ENCODE data around the gene ESPL1. TPM values are rescaled to one million over a fixed set of nuclear protein-coding genes. Genes with fewer than 3 reads are reported as not detected.

Gene ESPL1
- total and polyA plus RNA-seq, 2 of the 13 experiments (the other 11 are each of a cell fraction or from before 2014, with no cell fraction given), result 5.8 to 11.5 TPM

GRCh38 chr12:53267999-53268629 lies at the start of gene ESPL1 (continued):
- no peak for TF ChIP-seq EP300 (IDR thresholded peaks at IDR 0.05; ENCODE audit: low read depth in 2 of 2, low read length in 2 of 2)
- TF ChIP-seq EP300 (CRISPR knock-in tag; IDR thresholded peaks at IDR 0.05; ENCODE audit: borderline replicate concordance), result peak; percentile 72
- TF ChIP-seq FOXP1 (IDR thresholded peaks at IDR 0.05), result no peak
- no peak for TF ChIP-seq FOXP1 (CRISPR knock-in tag; IDR thresholded peaks at IDR 0.05)
- peak; percentile 35 for TF ChIP-seq ZBTB38 (CRISPR knock-in tag; IDR thresholded peaks at IDR 0.05)
- TF ChIP-seq CC2D1A (CRISPR knock-in tag; IDR thresholded peaks at IDR 0.05), result no peak
- TF ChIP-seq ZFP36L2 (CRISPR knock-in tag; IDR thresholded peaks at IDR 0.05), result no peak
- TF ChIP-seq HDAC2 (CRISPR knock-in tag; IDR thresholded peaks at IDR 0.05), result peak; percentile 27; the same call in 1 of the 2 replicates
- no peak for TF ChIP-seq MAFK (conservative IDR thresholded peaks at IDR 0.05 in 1 of 2, IDR thresholded peaks at IDR 0.05 in 1 of 2; ENCODE audit: low read length in 2 of 2)
- TF ChIP-seq ZBTB2 (CRISPR knock-in tag; IDR thresholded peaks at IDR 0.05; ENCODE audit: low read depth), result 0 out of 2 replicates have a peak, but pooled peaks have one; percentile 28
- TF ChIP-seq ATF7-NPFF (CRISPR knock-in tag; IDR thresholded peaks at IDR 0.05; ENCODE audit: low read depth), result 0 out of 2 replicates have a peak, but pooled peaks have one; percentile 58
- TF ChIP-seq, protein P1, sequence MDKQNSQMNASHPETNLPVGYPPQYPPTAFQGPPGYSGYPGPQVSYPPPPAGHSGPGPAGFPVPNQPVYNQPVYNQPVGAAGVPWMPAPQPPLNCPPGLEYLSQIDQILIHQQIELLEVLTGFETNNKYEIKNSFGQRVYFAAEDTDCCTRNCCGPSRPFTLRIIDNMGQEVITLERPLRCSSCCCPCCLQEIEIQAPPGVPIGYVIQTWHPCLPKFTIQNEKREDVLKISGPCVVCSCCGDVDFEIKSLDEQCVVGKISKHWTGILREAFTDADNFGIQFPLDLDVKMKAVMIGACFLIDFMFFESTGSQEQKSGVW (CRISPR knock-in tag; IDR thresholded peaks at IDR 0.05; ENCODE audit: borderline replicate concordance), result no peak
- peak; percentile 54; the same call in 1 of the 2 replicates for TF ChIP-seq ZNF280D (CRISPR knock-in tag; IDR thresholded peaks at IDR 0.05)
- TF ChIP-seq ZNF616 (CRISPR knock-in tag; IDR thresholded peaks at IDR 0.05; ENCODE audit: low read depth), result no peak
- TF ChIP-seq ZBTB49 (CRISPR knock-in tag; IDR thresholded peaks at IDR 0.05; ENCODE audit: borderline replicate concordance), result no peak
- no peak for TF ChIP-seq ZBED4 (CRISPR knock-in tag; IDR thresholded peaks at IDR 0.05; ENCODE audit: borderline replicate concordance)
- TF ChIP-seq U2AF1 (optimal IDR thresholded peaks at IDR 0.05; ENCODE audit: low read depth, low read length), result no peak
- peak; percentile 62; the same call in 1 of the 2 replicates for TF ChIP-seq NR2C2 (CRISPR knock-in tag; IDR thresholded peaks at IDR 0.05; ENCODE audit: borderline replicate concordance)

All from HepG2 (cell line).